Dermis blood vessel endothelial cell (primary cell): Measurements from ENCODE around the gene COQ7. TPM values are rescaled to one million over a fixed set of nuclear protein-coding genes. Genes with fewer than 3 reads are reported as not detected.

Source experiments
- DNase-seq: peaks from one replicate; pipeline ENCODE4 v3.0.0; 2010
- total RNA-seq: library from RNA; depleted of rRNA; stranded (reverse); fragments of >200 nt; gene quantifications from 2 replicates; pipeline ENCODE4 v1.2.3, GENCODE V29; 2014

COQ7 gene
- 23.5 and 32.1 TPM in 2 replicates for total RNA-seq

- peak; percentile 100 for DNase-seq
Measured at GRCh38 chr16:19067349-19068236, at the start of gene COQ7. Gene COQ7, plus strand, starts transcription at chr16:19067614. Its CDS starts 51 bp downstream, at chr16:19067665.

- DNase-seq, result no peak
Measured at GRCh38 chr16:19020689-19021088, 46.7 kb upstream of the COQ7 start.

GRCh38 chr16:19021747-19022146 lies 45.7 kb upstream of the COQ7 start:
- DNase-seq, result no peak

GRCh38 chr16:19027416-19027815 lies 40.0 kb upstream of the COQ7 start:
- no peak for DNase-seq

GRCh38 chr16:19029980-19030379 lies 37.4 kb upstream of the COQ7 start:
- peak; percentile 75 for DNase-seq

- no peak for DNase-seq
Measured at GRCh38 chr16:19031738-19032137, 35.7 kb upstream of the COQ7 start.

- no peak for DNase-seq
Measured at GRCh38 chr16:19033761-19034160, 33.7 kb upstream of the COQ7 start.

- no peak for DNase-seq
Measured at GRCh38 chr16:19040400-19040799, 27.0 kb upstream of the COQ7 start.

- no peak for DNase-seq
Measured at GRCh38 chr16:19044769-19045168, 22.6 kb upstream of the COQ7 start.

GRCh38 chr16:19046062-19046461 lies 21.4 kb upstream of the COQ7 start:
- DNase-seq, result no peak

GRCh38 chr16:19062706-19063105 lies 4.7 kb upstream of the COQ7 start:
- DNase-seq, result peak; percentile 59

- DNase-seq, result no peak
Measured at GRCh38 chr16:19066988-19067348, 446 bp upstream of the COQ7 start.

- no peak for DNase-seq
Measured at GRCh38 chr16:19068237-19068815, 912 bp downstream of the COQ7 start.

GRCh38 chr16:19071811-19072777 lies 4.7 kb downstream of the COQ7 start:
- DNase-seq, result peak; percentile 88

- DNase-seq, result no peak
Measured at GRCh38 chr16:19073344-19073743, 5.9 kb downstream of the COQ7 start.

- DNase-seq, result no peak
Measured at GRCh38 chr16:19073863-19074262, 6.4 kb downstream of the COQ7 start.

- DNase-seq, result no peak
Measured at GRCh38 chr16:19075511-19075910, 8.1 kb downstream of the COQ7 start.

- no peak for DNase-seq
Measured at GRCh38 chr16:19077879-19078278, 10.5 kb downstream of the COQ7 start.

GRCh38 chr16:19083670-19084069 lies 16.3 kb downstream of the COQ7 start:
- no peak for DNase-seq

GRCh38 chr16:19084139-19084538 lies 16.7 kb downstream of the COQ7 start:
- no peak for DNase-seq

GRCh38 chr16:19084879-19085278 lies 17.5 kb downstream of the COQ7 start:
- no peak for DNase-seq

GRCh38 chr16:19085679-19086200 lies 18.3 kb downstream of the COQ7 start:
- DNase-seq, result peak; percentile 19
